ENCODE measurements around the gene KATNA1.

KATNA1 gene

DNA sequence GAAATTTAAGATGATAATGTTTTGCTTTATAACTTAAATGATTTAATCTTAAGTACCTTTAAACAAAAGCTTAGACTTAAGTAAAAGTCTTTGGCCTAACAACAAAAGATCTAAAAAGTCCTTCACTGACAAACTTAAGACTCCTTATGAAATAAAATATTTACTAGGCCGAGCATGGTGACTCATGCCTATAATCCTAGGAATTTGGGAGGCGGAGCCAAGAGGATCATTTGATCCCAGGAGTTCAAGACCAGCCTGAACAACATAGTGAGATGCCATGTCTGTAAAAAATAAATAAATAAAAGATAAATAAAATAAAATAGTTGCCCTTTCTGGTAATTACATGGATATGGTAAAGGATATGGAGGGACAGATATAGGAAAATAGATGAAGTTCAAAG, 12.4 kb downstream of the KATNA1 start:
- no peak overlapping the region for H3K4ac ChIP-seq (ENCODE audit: low read depth in 1 of 2, low read length in 2 of 2)
- H3K14ac ChIP-seq (ENCODE audit: low read length in 2 of 2) = no peak overlapping the region
- no peaks in the 10 kb centered on the region for H3K9me3 ChIP-seq (ENCODE audit: control insufficient read depth, low read length)
- H4K8ac ChIP-seq (ENCODE audit: low read length) = no peak overlapping the region
- H2BK5ac ChIP-seq (ENCODE audit: low read depth, low read length, poor library complexity, severe bottlenecking) = no peak overlapping the region
- peaks cover 16% of the 10 kb centered on the region for H3K79me1 ChIP-seq (replicated peaks; ENCODE audit: low read length, poor library complexity, severe bottlenecking)
- no peak overlapping the region for H3K4me2 ChIP-seq (ENCODE audit: low read length, poor library complexity, severe bottlenecking)
- H3K4me3 ChIP-seq (ENCODE audit: insufficient read depth in 1 of 2, low read depth in 1 of 2, low read length in 2 of 2) = no peak overlapping the region
- H3K4me1 ChIP-seq (ENCODE audit: control insufficient read depth, insufficient read depth, low read depth, low read length) = no peaks in the 10 kb centered on the region
- no peak overlapping the region for H3K9ac ChIP-seq (ENCODE audit: low read length)
- no peak overlapping the region for H3K18ac ChIP-seq (ENCODE audit: low read depth in 1 of 2, low read length in 2 of 2)
- H3K27me3 ChIP-seq (ENCODE audit: control insufficient read depth in 1 of 2, insufficient read depth in 1 of 2, low read length in 2 of 2) = no peaks in the 10 kb centered on the region
- H3K27ac ChIP-seq (ENCODE audit: low read length, poor library complexity, severe bottlenecking) = no peak overlapping the region
- WGBS = 69% methylated on average over 2 of the region's 2 CpGs
- H2BK12ac ChIP-seq (ENCODE audit: low read length in 2 of 2) = no peak overlapping the region
- no peak overlapping the region for H2BK120ac ChIP-seq (ENCODE audit: low read depth, low read length)
- no peak overlapping the region for H2AFZ ChIP-seq (ENCODE audit: low read depth, low read length)
- H4K91ac ChIP-seq (ENCODE audit: low read length) = no peak overlapping the region
- DNase-seq = peak; percentile 37
- H2BK15ac ChIP-seq (ENCODE audit: low read depth, poor library complexity, severe bottlenecking) = no peak overlapping the region
- H3K36me3 ChIP-seq (ENCODE audit: control insufficient read depth in 1 of 2, insufficient read depth in 2 of 2, low read depth in 1 of 2, low read length in 2 of 2) = peaks cover 7 to 29% of the 10 kb centered on the region in 2 experiments
- H3K23ac ChIP-seq (ENCODE audit: low read length in 2 of 2) = no peak overlapping the region
- H2AK5ac ChIP-seq (ENCODE audit: low read length, severe bottlenecking) = no peak overlapping the region

DNA sequence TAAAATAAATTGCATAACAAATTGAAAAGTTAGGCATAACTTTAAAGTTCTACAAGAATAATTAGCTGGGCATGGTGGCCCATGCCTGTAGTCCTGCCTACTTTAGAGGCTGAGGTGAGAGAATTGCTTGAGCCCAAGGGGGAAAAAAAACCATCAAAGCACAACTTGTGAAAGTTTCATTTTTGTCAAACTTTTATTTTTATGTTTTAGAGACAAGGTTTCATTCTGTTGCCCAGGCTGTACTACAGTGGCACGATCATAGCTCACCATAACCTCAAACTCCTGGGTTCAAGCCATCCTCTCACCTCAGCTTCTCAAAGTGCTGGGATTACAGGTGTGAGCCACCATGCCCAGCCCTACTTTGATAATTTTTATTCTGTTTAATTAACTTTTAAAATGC, 14.2 kb downstream of the KATNA1 start:
- Histone ChIP-seq H2AFZ (ENCODE audit: low read depth, low read length) (no peak overlapping the region), H3K4ac (ENCODE audit: low read depth in 1 of 2, low read length in 2 of 2) (no peak overlapping the region), H2BK120ac (ENCODE audit: low read depth, low read length) (no peak overlapping the region), H2AK5ac (ENCODE audit: low read length, severe bottlenecking) (no peak overlapping the region), H3K36me3 (ENCODE audit: control insufficient read depth in 1 of 2, insufficient read depth in 2 of 2, low read depth in 1 of 2, low read length in 2 of 2) (peaks cover 7 to 35% of the 10 kb centered on the region in 2 experiments), H3K14ac (ENCODE audit: low read length in 2 of 2) (no peak overlapping the region), H2BK5ac (ENCODE audit: low read depth, low read length, poor library complexity, severe bottlenecking) (no peak overlapping the region), H3K4me2 (ENCODE audit: low read length, poor library complexity, severe bottlenecking) (no peak overlapping the region), H3K9ac (ENCODE audit: low read length) (no peak overlapping the region), H3K18ac (ENCODE audit: low read depth in 1 of 2, low read length in 2 of 2) (no peak overlapping the region), H3K4me3 (ENCODE audit: insufficient read depth in 1 of 2, low read depth in 1 of 2, low read length in 2 of 2) (no peak overlapping the region), H3K23ac (ENCODE audit: low read length in 2 of 2) (no peak overlapping the region), H3K4me1 (ENCODE audit: control insufficient read depth, insufficient read depth, low read depth, low read length) (no peaks in the 10 kb centered on the region), H4K8ac (ENCODE audit: low read length) (no peak overlapping the region), H3K79me1 (replicated peaks; ENCODE audit: low read length, poor library complexity, severe bottlenecking) (peaks cover 16% of the 10 kb centered on the region), H3K27me3 (ENCODE audit: control insufficient read depth in 1 of 2, insufficient read depth in 1 of 2, low read length in 2 of 2) (no peaks in the 10 kb centered on the region), H3K27ac (ENCODE audit: low read length, poor library complexity, severe bottlenecking) (no peak overlapping the region), H4K91ac (ENCODE audit: low read length) (no peak overlapping the region), H2BK12ac (ENCODE audit: low read length in 2 of 2) (no peak overlapping the region), H3K9me3 (ENCODE audit: control insufficient read depth, low read length) (no peaks in the 10 kb centered on the region), H2BK15ac (ENCODE audit: low read depth, poor library complexity, severe bottlenecking) (no peak overlapping the region)
- WGBS = 100% methylated on average over 1 of the region's 1 CpG
- DNase-seq = no peak

DNA sequence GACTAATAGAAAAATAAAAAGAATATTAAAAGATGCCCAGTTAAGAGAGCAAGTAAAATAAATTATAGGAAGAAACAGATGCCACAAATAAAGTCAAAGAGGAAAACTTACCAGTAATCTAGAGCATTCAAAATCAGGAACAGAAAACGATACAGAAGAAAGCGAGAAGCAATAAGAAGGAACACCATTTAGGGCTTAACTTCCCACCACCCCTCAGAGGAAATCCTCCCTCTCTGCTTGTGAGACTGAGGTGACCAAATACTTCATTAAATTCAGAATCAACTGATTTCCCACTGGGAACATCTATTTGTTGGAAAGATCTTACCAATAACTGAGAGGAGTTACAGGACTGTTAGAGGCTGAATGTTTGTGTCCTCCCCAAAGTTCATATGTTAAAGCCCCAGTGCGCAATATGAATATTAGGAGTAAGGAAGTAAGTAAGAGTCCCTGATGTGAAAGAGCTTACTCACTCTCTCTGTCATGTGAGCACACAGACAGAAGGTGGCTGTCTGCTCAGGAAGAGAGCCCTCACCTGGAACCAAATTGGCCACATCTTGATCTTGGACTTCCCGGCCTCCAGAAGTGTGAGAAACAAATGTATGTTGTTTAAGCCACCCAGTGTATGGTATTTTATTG, 19.5 kb downstream of the KATNA1 start:
- no peak overlapping the region for H3K23ac ChIP-seq (ENCODE audit: low read length in 2 of 2)
- peaks cover 10 to 36% of the 10 kb centered on the region in 2 experiments for H3K36me3 ChIP-seq (ENCODE audit: control insufficient read depth in 1 of 2, insufficient read depth in 2 of 2, low read depth in 1 of 2, low read length in 2 of 2)
- no peaks in the 10 kb centered on the region for H3K9me3 ChIP-seq (ENCODE audit: control insufficient read depth, low read length)
- H2BK5ac ChIP-seq (ENCODE audit: low read depth, low read length, poor library complexity, severe bottlenecking) = no peak overlapping the region
- H2AK5ac ChIP-seq (ENCODE audit: low read length, severe bottlenecking) = no peak overlapping the region
- H4K91ac ChIP-seq (ENCODE audit: low read length) = no peak overlapping the region
- H2BK12ac ChIP-seq (ENCODE audit: low read length in 2 of 2) = no peak overlapping the region
- H2BK120ac ChIP-seq (ENCODE audit: low read depth, low read length) = no peak overlapping the region
- no peak overlapping the region for H2BK15ac ChIP-seq (ENCODE audit: low read depth, poor library complexity, severe bottlenecking)
- H3K27ac ChIP-seq (ENCODE audit: low read length, poor library complexity, severe bottlenecking) = no peak overlapping the region
- 98% methylated on average over 4 of the region's 4 CpGs for WGBS
- H3K27me3 ChIP-seq (ENCODE audit: control insufficient read depth in 1 of 2, insufficient read depth in 1 of 2, low read length in 2 of 2) = no peaks in the 10 kb centered on the region
- no peak overlapping the region for H3K18ac ChIP-seq (ENCODE audit: low read depth in 1 of 2, low read length in 2 of 2)
- no peak for DNase-seq
- H3K4me1 ChIP-seq (ENCODE audit: control insufficient read depth, insufficient read depth, low read depth, low read length) = no peaks in the 10 kb centered on the region
- no peak overlapping the region for H3K9ac ChIP-seq (ENCODE audit: low read length)
- no peak overlapping the region for H2AFZ ChIP-seq (ENCODE audit: low read depth, low read length)
- no peak overlapping the region for H3K4me3 ChIP-seq (ENCODE audit: insufficient read depth in 1 of 2, low read depth in 1 of 2, low read length in 2 of 2)
- H3K4me2 ChIP-seq (ENCODE audit: low read length, poor library complexity, severe bottlenecking) = no peak overlapping the region
- no peak overlapping the region for H3K4ac ChIP-seq (ENCODE audit: low read depth in 1 of 2, low read length in 2 of 2)
- no peak overlapping the region for H4K8ac ChIP-seq (ENCODE audit: low read length)
- H3K14ac ChIP-seq (ENCODE audit: low read length in 2 of 2) = no peak overlapping the region
- peaks cover 10% of the 10 kb centered on the region for H3K79me1 ChIP-seq (replicated peaks; ENCODE audit: low read length, poor library complexity, severe bottlenecking)

DNA sequence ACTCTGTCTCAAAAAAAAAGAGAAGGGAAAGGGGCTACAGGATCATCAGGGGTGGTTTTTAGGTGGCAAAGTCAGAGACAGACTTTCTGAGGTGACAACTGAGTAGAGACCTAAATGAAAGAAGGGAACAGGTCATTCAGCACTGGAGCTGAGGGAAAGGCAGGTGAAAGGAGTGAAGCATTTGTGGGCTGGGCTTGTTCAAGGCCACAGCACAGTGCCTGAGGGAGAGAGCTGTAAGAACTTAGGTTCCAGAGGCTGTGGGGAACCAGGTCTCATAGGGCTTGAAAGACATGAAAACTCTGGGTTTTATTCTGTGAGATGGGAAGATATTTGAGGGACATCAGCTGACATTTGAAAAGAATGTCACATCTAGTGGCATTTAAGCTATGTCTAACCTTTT, 20.8 kb downstream of the KATNA1 start:
- Histone ChIP-seq H3K9me3 (ENCODE audit: control insufficient read depth, low read length) (no peaks in the 10 kb centered on the region), H3K4me2 (ENCODE audit: low read length, poor library complexity, severe bottlenecking) (no peak overlapping the region), H3K14ac (ENCODE audit: low read length in 2 of 2) (no peak overlapping the region), H2BK12ac (ENCODE audit: low read length in 2 of 2) (no peak overlapping the region), H2BK120ac (ENCODE audit: low read depth, low read length) (no peak overlapping the region), H2BK5ac (ENCODE audit: low read depth, low read length, poor library complexity, severe bottlenecking) (no peak overlapping the region), H4K8ac (ENCODE audit: low read length) (no peak overlapping the region), H3K27ac (ENCODE audit: low read length, poor library complexity, severe bottlenecking) (no peak overlapping the region), H2AK5ac (ENCODE audit: low read length, severe bottlenecking) (no peak overlapping the region), H3K4me1 (ENCODE audit: control insufficient read depth, insufficient read depth, low read depth, low read length) (no peaks in the 10 kb centered on the region), H3K36me3 (ENCODE audit: control insufficient read depth in 1 of 2, insufficient read depth in 2 of 2, low read depth in 1 of 2, low read length in 2 of 2) (peaks cover 10 to 47% of the 10 kb centered on the region in 2 experiments), H3K79me1 (replicated peaks; ENCODE audit: low read length, poor library complexity, severe bottlenecking) (peaks cover 7% of the 10 kb centered on the region), H3K4ac (ENCODE audit: low read depth in 1 of 2, low read length in 2 of 2) (no peak overlapping the region), H4K91ac (ENCODE audit: low read length) (no peak overlapping the region), H2BK15ac (ENCODE audit: low read depth, poor library complexity, severe bottlenecking) (no peak overlapping the region), H3K9ac (ENCODE audit: low read length) (no peak overlapping the region), H3K18ac (ENCODE audit: low read depth in 1 of 2, low read length in 2 of 2) (no peak overlapping the region), H3K27me3 (ENCODE audit: control insufficient read depth in 1 of 2, insufficient read depth in 1 of 2, low read length in 2 of 2) (no peaks in the 10 kb centered on the region), H3K23ac (ENCODE audit: low read length in 2 of 2) (no peak overlapping the region), H3K4me3 (ENCODE audit: insufficient read depth in 1 of 2, low read depth in 1 of 2, low read length in 2 of 2) (no peak overlapping the region), H2AFZ (ENCODE audit: low read depth, low read length) (no peak overlapping the region)
- DNase-seq = no peak

Measured in mesenchymal stem cell (in vitro differentiated cells and primary cell).